ENCODE results near the gene ZNF888.
"Not testable (repeated sequence)": the region's sequence is repeated elsewhere in the genome, so short reads cannot be mapped to it uniquely, and the experiment has no call there.

Gene ZNF888

DNA sequence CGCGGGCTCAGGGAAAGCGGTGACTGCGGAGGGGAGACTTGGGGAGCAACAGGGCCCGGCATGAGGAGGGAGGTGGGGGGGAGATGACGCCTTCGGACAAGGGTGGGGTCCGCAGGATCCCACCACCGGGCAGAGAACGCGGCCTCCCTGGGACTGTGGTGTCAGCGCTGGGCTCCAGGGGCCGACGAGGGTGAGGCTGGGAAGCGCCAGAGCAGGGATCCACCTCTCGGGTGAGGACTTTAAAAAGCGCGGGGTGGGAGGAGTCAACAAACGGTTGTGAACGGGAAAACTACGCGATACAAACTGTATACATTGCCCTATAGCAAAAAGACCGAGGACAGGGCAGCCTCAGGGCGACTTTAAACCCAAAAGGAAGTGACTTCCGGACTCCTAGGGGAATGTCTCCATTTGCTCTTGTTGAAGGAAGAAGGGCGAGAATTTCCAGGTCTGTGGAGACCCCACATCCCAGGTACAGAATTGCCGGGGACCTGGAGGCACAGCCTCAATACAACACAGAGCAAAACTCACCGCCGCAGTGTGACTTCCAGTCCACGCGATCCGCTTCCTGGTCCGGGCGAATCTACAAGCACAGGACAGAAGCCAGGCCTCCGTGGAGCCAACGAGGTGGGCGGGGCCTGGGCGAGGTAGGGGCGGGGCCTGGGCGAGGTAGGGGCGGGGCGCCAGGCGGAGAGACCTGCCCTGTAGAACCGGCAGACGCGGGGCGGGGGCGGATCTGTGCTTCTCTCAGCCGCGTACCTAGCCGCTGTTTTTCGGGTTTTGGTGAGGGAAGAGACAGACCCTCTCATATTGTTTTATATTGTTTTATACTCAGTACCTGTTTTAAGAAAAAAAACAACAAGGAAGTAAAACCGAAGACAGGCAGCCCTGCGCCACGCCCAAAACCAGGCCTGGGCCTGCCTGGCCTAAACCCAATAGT is at the start of gene ZNF888:
Gene ZNF888 (minus strand): TSS at position 588 of the 937 bp plus-strand sequence. CDS start 5,555 bp downstream, outside the sequence.
- DNase-seq = peak; percentile 90

GRCh38 chr19:52967772-52968171 is 44.5 kb upstream of the ZNF888 start:
- no peak for DNase-seq

- no peak for DNase-seq
Measured at GRCh38 chr19:52963247-52963618, 40.0 kb upstream of the ZNF888 start.

GRCh38 chr19:52962394-52963246 is 39.4 kb upstream of the ZNF888 start, which contains the start of gene ZNF816:
Gene ZNF816, minus strand, starts transcription at chr19:52962881. Its CDS starts 6,792 bp downstream, at chr19:52956089.
- peak; percentile 98 for DNase-seq

- no peak for DNase-seq
Measured at GRCh38 chr19:52961981-52962380, 38.8 kb upstream of the ZNF888 start.

GRCh38 chr19:52959613-52960295 is 36.5 kb upstream of the ZNF888 start:
- no peak for DNase-seq

DNA sequence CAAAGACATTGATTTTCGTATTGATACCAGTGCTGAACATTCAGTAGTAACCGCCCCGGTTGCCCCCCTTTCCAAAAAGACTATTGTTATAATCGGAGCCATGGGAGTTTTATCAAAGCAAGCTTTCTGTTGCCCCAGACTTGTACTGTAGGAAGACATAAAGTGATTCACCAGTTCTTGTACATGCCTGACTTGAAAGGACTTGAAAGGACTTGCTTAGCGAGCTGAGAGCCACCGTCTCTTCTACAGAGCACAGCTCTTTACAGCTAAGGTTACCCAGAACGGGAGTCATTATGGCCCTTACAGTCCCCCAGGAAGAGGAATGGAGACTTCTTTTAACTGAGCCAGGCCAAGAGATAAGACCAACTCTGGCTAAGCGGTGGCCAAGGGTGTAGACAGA is 34.4 kb upstream of the ZNF888 start:
- DNase-seq = no peak

- no peak for DNase-seq
Measured at GRCh38 chr19:52956917-52957316, 33.7 kb upstream of the ZNF888 start.

GRCh38 chr19:52949422-52949821 is 26.2 kb upstream of the ZNF888 start:
- DNase-seq = no peak

- DNase-seq = no peak
Measured at GRCh38 chr19:52948025-52948770, 25.0 kb upstream of the ZNF888 start.

GRCh38 chr19:52946322-52947310 is 23.4 kb upstream of the ZNF888 start:
- DNase-seq = no peak

DNA sequence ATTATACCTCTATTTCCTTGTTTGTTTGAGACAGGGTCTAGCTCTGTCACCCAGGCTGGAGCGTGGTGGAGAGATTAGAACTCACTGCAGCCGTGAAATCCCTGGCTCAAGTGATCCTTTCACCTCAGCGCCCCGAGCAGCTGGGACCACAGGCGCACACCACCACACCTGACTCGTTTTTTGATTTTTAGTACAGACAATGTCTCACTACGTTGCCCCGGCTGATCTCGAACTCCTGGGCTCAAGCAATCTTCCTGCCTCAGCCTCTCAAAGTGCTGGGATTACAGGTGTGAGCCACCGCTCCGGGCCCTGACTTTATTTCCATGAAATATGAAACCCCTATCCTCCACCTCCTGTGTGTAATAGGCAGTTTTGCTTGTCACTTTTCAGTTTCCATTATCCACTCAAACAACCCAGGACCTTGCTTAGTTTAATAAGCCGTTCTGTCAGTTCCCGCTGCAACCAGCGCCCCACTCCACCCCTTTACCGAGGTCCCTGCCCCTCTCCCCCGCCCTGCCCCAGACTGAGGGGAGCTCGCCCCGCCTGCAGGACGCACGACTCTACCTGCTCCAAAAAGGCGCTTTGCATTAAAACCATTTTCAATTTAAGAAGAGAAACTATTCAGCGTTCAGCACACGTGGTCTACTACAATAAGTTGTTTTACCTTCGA is 22.6 kb upstream of the ZNF888 start:
- no peak for DNase-seq

DNA sequence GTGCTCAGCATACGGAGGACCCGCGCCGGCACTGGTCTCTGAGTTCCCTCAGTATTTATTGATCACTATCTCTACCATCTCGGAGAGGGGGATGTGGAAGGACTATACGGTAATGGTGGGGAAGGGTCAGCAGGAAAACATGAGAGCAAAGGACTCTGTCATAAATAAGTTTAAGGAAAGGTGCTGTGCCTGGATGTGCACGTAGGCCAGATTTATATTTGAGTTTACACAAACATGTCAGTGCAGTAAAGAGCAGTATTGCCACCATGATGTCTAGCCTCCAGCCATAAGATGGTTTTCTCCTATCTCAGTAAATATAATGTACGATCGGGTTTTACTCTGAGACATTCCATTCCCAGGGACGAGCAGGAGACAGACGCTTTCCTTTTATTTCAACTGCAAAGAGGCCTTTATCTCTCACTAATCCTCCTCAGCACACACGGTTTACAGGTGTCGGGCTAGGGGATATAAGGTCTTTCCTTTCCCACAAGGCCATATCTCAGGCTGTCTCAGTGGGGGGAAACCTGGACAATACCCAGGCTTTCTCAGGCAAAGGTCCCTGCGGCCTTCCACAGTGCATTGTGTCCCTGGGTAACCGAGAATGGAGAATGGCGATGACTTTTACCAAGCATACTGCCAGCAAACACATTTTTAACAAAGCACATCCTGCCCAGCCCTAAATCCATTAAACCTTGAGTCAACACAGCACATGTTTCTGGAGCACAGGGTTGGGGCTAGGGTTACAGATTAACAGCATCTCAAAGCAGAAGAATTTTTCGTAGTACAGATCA is 21.7 kb upstream of the ZNF888 start:
- DNase-seq = not testable (repeated sequence)

DNA sequence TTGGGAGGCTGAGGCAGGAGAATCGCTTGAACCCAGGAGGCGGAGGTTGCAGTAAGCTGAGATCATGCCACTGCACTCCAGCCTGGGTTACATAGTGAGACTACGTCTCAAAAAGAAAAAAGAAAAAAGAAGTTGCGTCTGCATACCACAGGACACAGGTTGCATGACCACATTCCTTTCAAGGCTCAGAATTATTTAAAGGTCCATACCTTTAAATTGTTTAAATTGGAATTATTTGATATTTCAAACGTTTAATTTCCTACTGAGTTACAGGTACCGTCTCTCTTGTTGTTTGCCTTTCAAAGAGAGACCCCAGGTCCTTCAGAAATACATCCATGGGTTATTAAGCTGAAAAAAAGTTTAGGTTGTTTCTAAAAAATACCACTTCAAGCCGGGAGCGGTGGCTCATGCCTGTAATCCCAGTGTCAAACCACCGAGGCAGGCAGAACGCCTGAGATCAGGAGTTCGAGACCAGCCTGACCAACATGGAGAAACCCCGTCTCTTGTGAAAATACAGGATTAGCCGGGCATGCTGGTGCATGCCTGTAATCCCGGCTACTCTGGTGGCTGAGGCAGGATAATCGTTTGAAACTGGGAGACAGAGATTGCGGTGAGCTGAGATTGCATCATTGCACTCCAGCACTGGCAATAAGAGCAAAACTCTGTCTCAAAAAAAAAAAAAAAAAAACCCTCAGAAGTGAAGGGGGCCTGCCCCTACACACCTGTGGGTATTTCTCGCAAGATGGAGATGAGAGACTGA is 20.8 kb upstream of the ZNF888 start:
- DNase-seq = no peak

DNA sequence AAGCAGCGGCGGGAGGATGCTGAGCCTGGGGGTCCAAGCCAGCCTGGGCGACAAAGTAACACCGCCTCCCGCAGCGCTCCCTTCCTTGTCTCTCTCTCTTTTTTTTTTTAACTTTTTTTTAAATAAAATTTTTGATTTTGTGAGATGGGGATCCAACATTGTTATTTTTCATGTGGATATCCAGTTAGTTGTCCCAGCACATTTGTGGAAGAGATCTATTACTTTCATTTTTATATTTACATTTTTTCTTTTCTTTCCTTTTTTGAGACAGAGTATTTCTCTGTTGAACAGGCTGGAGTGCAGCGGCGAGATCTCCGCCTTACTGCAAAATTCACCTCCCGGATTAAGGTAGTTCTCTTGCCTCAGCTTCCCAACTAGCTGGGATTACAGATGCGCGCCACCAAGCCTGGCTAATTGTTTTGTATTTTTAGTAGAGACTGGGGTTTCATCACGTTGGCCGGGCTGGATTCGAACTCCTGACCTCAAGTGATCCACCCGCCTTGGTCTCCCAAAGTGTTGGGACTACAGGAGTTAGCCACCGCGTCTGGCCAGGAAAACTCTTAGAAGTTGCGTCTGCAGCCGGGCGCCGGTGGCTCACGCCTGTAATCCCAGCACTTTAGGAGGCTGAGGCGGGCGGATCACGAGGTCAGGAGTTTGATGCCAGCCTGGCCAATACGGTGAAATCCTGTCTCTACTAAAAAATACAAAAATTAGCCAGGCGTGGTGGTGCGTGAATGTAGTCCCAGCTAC is 20.1 kb upstream of the ZNF888 start:
- no peak for DNase-seq

DNA sequence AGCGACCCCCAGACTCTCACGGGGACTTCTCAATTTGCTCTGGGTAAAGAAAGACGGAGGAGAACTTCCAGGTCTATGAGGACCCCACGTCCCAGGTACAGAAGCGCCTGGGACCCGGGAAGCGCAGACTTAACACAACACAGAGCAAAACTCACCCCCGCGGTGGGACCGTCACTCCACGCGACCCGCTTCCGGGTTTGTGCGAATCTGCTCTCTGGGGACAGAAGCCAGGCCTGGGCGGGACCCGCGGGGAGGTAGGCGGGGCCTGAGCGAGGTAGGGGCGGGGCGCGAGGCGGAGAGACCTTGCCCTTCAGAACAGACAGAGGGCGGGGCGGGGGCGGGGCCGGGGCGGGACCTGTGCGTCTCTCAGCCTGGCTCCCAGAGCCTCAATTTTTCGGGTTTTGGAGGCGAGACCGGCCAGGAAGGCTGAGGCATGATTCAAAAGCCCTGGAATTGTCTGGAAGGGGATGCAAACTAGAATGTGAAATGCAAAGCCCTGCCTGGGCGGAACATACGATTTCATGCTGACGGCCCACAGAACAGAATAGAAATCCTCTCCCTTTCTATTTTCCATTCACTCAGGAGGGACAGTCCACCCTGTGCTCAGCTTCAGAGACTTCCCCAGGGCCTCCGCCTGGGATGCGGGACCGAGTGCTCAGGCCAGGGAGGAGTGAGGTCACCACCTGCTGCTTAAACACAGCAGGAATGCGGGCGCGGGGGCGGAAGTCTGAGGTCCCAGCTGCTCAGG is 19.3 kb upstream of the ZNF888 start:
- DNase-seq = peak; percentile 97

DNA sequence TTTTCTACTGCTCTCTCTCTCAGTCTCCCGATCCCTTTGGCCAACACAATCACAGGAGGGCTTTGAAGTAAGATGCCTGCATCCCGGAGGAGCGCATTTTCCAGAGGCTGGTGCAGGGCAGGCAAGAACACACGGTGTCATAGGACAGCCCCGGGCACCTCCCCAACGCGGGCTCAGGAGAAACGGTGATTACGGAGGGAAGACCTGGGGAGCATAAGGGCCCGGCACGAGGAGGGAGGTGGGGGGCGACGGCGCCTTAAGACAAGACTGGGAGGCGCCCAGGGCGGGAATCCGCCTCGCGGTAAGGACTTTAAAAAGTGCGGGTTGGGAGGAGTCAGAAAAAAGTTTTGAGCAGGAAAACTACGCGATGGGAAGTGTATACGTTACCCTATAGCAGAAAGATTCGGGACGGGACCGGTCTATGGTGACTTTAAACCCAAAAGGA is 18.7 kb upstream of the ZNF888 start:
- peak; percentile 11 for DNase-seq

Measured in CD4-positive, alpha-beta T cell treated with Interleukin-12 subunit alpha and Interleukin-12 subunit beta, for 1 hour (primary cell).